K562 (cell line): Measurements from ENCODE around the gene ST7. TPM values are rescaled to one million over a fixed set of nuclear protein-coding genes. Genes with fewer than 3 reads are reported as not detected.

Source experiments
- ATF2 ChIP-seq: sonication (generic); formaldehyde crosslinking; IDR thresholded peaks from 2 replicates; pipeline ENCODE4 v1.8.1; 2022; ENCODE audit warnings: missing genetic modification reagents
- ATF6 ChIP-seq: sonication (generic); formaldehyde crosslinking; IDR thresholded peaks from 2 replicates; pipeline ENCODE4 v1.4.0; 2020; ENCODE audit warnings: mild to moderate bottlenecking, missing genetic modification reagents
- C11orf30 ChIP-seq: fragments of 450-650 bp; IDR thresholded peaks from 2 replicates; pipeline ENCODE4 v1.6.1; 2016; ENCODE audit warnings: low read depth, mild to moderate bottlenecking
- GATAD2A ChIP-seq: fragments of 450-650 bp; IDR thresholded peaks from 2 replicates; pipeline ENCODE4 v1.6.1; 2017
- KAT7 ChIP-seq: sonication (generic); formaldehyde crosslinking; IDR thresholded peaks from 2 replicates; pipeline ENCODE4 v1.8.0; 2022; ENCODE audit warnings: missing genetic modification reagents, mild to moderate bottlenecking, borderline replicate concordance
- MAFF ChIP-seq: IDR thresholded peaks from 2 replicates; pipeline ENCODE4 v1.6.1; 2012; ENCODE audit warnings: low read length, improper control_type of control experiment
- MTA3 ChIP-seq: fragments of 450-650 bp; formaldehyde crosslinking; IDR thresholded peaks from 2 replicates; pipeline ENCODE4 v1.6.1; 2017; ENCODE audit warnings: mild to moderate bottlenecking, borderline replicate concordance
- NBN ChIP-seq: fragments of 450-650 bp; IDR thresholded peaks from 2 replicates; pipeline ENCODE4 v1.6.1; 2016; ENCODE audit warnings: low read depth, mild to moderate bottlenecking
- NFIC ChIP-seq: fragments of 450-650 bp; IDR thresholded peaks from 2 replicates; pipeline ENCODE4 v1.6.1; 2017; ENCODE audit warnings: mild to moderate bottlenecking, inconsistent platforms
- NFYB ChIP-seq: IDR thresholded peaks from 2 replicates; pipeline ENCODE4 v1.6.1; 2011; ENCODE audit warnings: mild to moderate bottlenecking, moderate library complexity; ENCODE audit not compliant: insufficient read length; ENCODE audit errors: extremely low read depth
- YY1 ChIP-seq, 3 experiments: IDR thresholded peaks; 2 replicates each; pipeline ENCODE4 v1.6.1; 2011; ENCODE audit warnings: low read length in 2 of 3, mild to moderate bottlenecking in 2 of 3, moderate library complexity in 2 of 3, borderline replicate concordance in 1 of 3, control low read depth in 1 of 3, low read depth in 1 of 3; ENCODE audit not compliant: insufficient read depth in 3 of 3, insufficient replicate concordance in 2 of 3, control insufficient read depth in 1 of 3, insufficient read length in 1 of 3; ENCODE audit errors: extremely low read depth in 1 of 3
- ZBTB11 ChIP-seq, 3 experiments: fragments of 200-800 bp in 1 of 3; fragments of 250-450 bp in 1 of 3; fragments of 450-650 bp in 1 of 3; sonication (Bioruptor Pico) in 1 of 3; sonication (Bioruptor generic) in 1 of 3; formaldehyde crosslinking in 1 of 3; IDR thresholded peaks; 2 replicates each; pipeline versions ENCODE4 v1.6.1 to v1.8.0; 2016 to 2022; ENCODE audit warnings: mild to moderate bottlenecking in 2 of 3, missing genetic modification characterization in 2 of 3, missing compliant biosample characterization in 1 of 3, moderate library complexity in 1 of 3
- ZKSCAN1 ChIP-seq: fragments of 150-350 bp; IDR thresholded peaks from 2 replicates; pipeline ENCODE4 v1.6.1; 2016; ENCODE audit warnings: low read depth, low read length
- ZNF644 ChIP-seq: fragments of 200-800 bp; sonication (Bioruptor generic); IDR thresholded peaks from 2 replicates; pipeline ENCODE4 v1.6.1; 2016; ENCODE audit warnings: low read depth, missing genetic modification characterization, missing compliant biosample characterization
- polyA plus RNA-seq, 8 experiments: library from polyadenylated mRNA; depleted of rRNA in 4 of 8; stranded (reverse) in 5 of 8; unstranded in 3 of 8; fragments of >200 nt; fragmentation: Nextera tagmentation in 2 of 8; fragmentation: Illumina TruSeq in 1 of 8; extraction: Ambion mirVana in 2 of 8; extraction: Trizol in 1 of 8; gene quantifications; 2 replicates each; pipeline versions ENCODE4 v1.2.1 to v1.2.3, GENCODE V29; 2011 to 2014; ENCODE audit warnings: inconsistent platforms in 1 of 8, missing spikeins in 1 of 8
- total RNA-seq, 7 experiments: library from RNA; depleted of rRNA in 6 of 7; stranded (reverse); fragments of >200 nt in 6 of 7; fragmentation: Illumina TruSeq in 2 of 7; extraction: Trizol in 2 of 7; gene quantifications; 2 replicates each; pipeline versions ENCODE4 v1.2.1 to v1.2.3, GENCODE V29; 2011 to 2021; ENCODE audit warnings: low replicate concordance in 1 of 7
- TF ChIP-seq, protein P1 (sequence below), 2 experiments: IDR thresholded peaks in 1 of 2; conservative IDR thresholded peaks in 1 of 2; 2 replicates each; pipeline ENCODE4 v1.6.1; 2016; ENCODE audit warnings: low read depth in 2 of 2, mild to moderate bottlenecking in 1 of 2, missing compliant biosample characterization in 1 of 2, missing genetic modification characterization in 1 of 2, moderate library complexity in 1 of 2

Gene ST7
- total and polyA plus RNA-seq, 9 of the 15 experiments (the other 6 are each of a cell fraction or from before 2014, with no cell fraction given), result 23.9 to 56.3 (median 36.9) TPM

GRCh38 chr7:116951366-116952292 is 1.7 kb upstream of the ST7 start (continued):
- TF ChIP-seq ATF2 (CRISPR knock-in tag) (no peak), MTA3 (0 out of 2 replicates have a peak, but pooled peaks have one; percentile 59), MAFF (no peak), ATF6 (CRISPR knock-in tag) (no peak), C11orf30 (peak; percentile 10; the same call in 1 of the 2 replicates), NBN (peak; percentile 4; the same call in 1 of the 2 replicates), ZNF644 (tag) (no peak), ZBTB11 (CRISPR knock-in tag; IDR thresholded peaks at IDR 0.05) (0 out of 6 replicates have a peak, but pooled peaks of 1 of the 3 experiments have one; percentile 23), YY1 (IDR thresholded peaks at IDR 0.05; ENCODE audit: borderline replicate concordance in 1 of 3, control insufficient read depth in 1 of 3, extremely low read depth in 1 of 3, insufficient read depth in 3 of 3, insufficient read length in 1 of 3, insufficient replicate concordance in 2 of 3, low read depth in 1 of 3, low read length in 2 of 3) (no peak), NFYB (peak; percentile 81), GATAD2A (no peak; the same call in 1 of the 2 replicates), ZKSCAN1 (no peak), KAT7 (no peak), NFIC (no peak)
- TF ChIP-seq, protein P1, sequence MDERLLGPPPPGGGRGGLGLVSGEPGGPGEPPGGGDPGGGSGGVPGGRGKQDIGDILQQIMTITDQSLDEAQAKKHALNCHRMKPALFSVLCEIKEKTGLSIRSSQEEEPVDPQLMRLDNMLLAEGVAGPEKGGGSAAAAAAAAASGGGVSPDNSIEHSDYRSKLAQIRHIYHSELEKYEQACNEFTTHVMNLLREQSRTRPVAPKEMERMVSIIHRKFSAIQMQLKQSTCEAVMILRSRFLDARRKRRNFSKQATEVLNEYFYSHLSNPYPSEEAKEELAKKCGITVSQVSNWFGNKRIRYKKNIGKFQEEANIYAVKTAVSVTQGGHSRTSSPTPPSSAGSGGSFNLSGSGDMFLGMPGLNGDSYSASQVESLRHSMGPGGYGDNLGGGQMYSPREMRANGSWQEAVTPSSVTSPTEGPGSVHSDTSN (CRISPR knock-in tag; IDR thresholded peaks at IDR 0.05; ENCODE audit: low read depth), result no peak
- TF ChIP-seq, protein P1 (tag; conservative IDR thresholded peaks at IDR 0.05; ENCODE audit: low read depth), result no peak
